A549 (cell line): Measurements from ENCODE around the gene PIP5KL1.

Experiments
- CBX8 ChIP-seq: fragments of 200-600 bp; sonication (generic); IDR thresholded peaks from 2 replicates; pipeline ENCODE4 v1.6.1; 2016
- CTCF ChIP-seq: fragments of >200 bp; sonication (Bioruptor Twin); formaldehyde crosslinking; IDR thresholded peaks from 3 replicates; pipeline ENCODE4 v1.5.1; 2016
- EP300 ChIP-seq, 2 experiments: fragments of >200 bp; sonication (Bioruptor Twin); formaldehyde crosslinking; IDR thresholded peaks; 2 replicates in 1 of 2; 3 replicates in 1 of 2; pipeline ENCODE4 v1.6.1; 2016 to 2017
- HDAC2 ChIP-seq: fragments of 200-600 bp; sonication (generic); IDR thresholded peaks from 2 replicates; pipeline ENCODE4 v1.6.1; 2016
- HMGXB4 ChIP-seq: fragments of 250-450 bp; sonication (Bioruptor Pico); IDR thresholded peaks from 2 replicates; pipeline ENCODE4 v1.5.0; 2021; ENCODE audit warnings: mild to moderate bottlenecking, moderate library complexity, borderline replicate concordance
- MAFK ChIP-seq: fragments of 450-650 bp; IDR thresholded peaks from 2 replicates; pipeline ENCODE4 v1.6.1; 2014; ENCODE audit not compliant: partially characterized antibody
- PBX3 ChIP-seq: IDR thresholded peaks from 2 replicates; pipeline ENCODE4 v1.6.1; 2012
- POLR2A ChIP-seq: IDR thresholded peaks from 2 replicates; pipeline ENCODE4 v1.6.1; 2012; ENCODE audit warnings: mild to moderate bottlenecking, low read length
- RCOR1 ChIP-seq: fragments of 150-350 bp; IDR thresholded peaks from 2 replicates; pipeline ENCODE4 v1.6.1; 2014; ENCODE audit warnings: antibody characterized with exemption, low read length, low read depth
- REST ChIP-seq: fragments of 200-600 bp; sonication (generic); IDR thresholded peaks from 2 replicates; pipeline ENCODE4 v1.6.1; 2016; ENCODE audit warnings: antibody characterized with exemption, mild to moderate bottlenecking, moderate library complexity
- RFX5 ChIP-seq: fragments of 450-650 bp; IDR thresholded peaks from 2 replicates; pipeline ENCODE4 v1.7.1; 2014; ENCODE audit warnings: antibody characterized with exemption, mild to moderate bottlenecking, moderate library complexity
- SREBF2 ChIP-seq: fragments of 450-650 bp; IDR thresholded peaks from 2 replicates; pipeline ENCODE4 v1.6.1; 2014; ENCODE audit warnings: mild to moderate bottlenecking, moderate library complexity

GRCh38 chr9:127890053-127890452, 40.5 kb downstream of the PIP5KL1 start:
- TF ChIP-seq POLR2A (no peak), CTCF (no peak), EP300 (IDR thresholded peaks at IDR 0.05) (no peak), CBX8 (no peak), HDAC2 (no peak), PBX3 (no peak), MAFK (no peak), RCOR1 (no peak), RFX5 (no peak), REST (no peak), HMGXB4 (CRISPR knock-in tag) (no peak), SREBF2 (no peak)
